Medulla oblongata (tissue), 1 donor: ENCODE results near the gene NOL12.
"Not testable (repeated sequence)": the region's sequence is repeated elsewhere in the genome, so short reads cannot be mapped to it uniquely, and the experiment has no call there.

Source experiments
- DNase-seq: peaks from one replicate; pipeline ENCODE4 v3.0.0-alpha.2; 2015; ENCODE audit errors: extremely low spot score

NOL12 gene, protein sequence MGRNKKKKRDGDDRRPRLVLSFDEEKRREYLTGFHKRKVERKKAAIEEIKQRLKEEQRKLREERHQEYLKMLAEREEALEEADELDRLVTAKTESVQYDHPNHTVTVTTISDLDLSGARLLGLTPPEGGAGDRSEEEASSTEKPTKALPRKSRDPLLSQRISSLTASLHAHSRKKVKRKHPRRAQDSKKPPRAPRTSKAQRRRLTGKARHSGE

DNA sequence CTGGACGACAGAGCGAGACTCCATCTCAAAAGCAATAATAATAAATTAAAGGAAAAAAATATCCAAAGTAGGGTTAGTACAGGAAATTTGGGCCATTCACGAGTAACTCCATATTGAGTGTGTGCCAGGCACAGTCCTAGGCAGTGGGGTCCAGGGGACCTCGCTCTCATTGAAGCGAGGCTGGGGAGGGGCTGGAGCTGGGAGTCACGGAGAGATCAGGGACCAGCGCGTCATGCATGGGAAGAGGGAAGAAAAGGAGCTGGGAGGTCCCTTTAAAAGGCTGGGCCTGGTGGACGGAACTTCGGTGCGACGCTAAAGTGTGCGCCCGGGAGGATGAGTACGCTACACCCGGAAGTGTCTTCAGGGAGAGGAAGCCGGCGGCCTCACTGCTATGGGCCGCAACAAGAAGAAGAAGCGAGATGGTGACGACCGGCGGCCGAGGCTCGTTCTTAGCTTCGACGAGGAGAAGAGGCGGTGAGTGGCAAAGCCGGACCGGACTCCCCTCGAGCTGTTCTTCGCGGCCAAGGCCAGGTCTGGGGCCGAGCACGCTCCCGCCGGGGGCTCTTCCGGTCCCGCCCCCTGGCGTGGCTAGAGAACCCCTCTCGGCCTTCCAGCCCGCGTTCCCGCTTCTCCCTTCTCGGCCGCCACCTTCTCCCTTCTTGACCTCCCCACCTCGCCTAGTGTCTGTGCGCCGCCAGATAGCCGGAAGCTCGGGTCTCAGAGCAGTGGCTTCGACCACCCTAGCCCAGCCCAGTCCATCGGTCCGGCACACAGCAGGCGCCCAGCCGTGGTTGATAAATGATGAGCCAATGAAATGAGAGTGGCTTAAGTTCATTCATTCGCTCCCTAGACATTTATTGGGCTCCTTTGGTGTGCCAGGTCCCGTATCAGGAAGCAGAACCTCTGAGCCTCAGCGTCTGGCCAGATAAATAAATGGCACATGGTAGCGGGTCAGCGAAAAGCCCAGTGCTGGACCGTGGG is at the start of gene NOL12:
Gene NOL12 (plus strand): TSS at position 342 of the 981 bp plus-strand sequence. CDS start 50 bp downstream, at position 392.
- DNase-seq: peak; percentile 87

DNA sequence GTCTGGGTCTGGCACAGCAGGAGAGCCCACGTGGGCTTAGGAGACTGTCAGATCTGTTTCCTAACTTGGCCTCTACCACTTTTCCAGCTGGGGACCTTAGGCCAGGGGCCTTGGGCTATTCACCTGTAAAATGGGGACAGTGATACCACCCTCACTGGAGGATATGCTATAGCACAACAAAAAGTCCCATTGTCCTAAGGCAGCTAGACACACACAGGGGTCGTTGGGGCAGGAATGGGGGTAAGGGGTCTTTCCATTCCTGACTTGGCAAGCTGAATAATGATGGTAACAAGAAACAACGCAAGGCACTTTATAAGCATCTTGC is 49.2 kb upstream of the NOL12 start:
- DNase-seq: no peak

DNA sequence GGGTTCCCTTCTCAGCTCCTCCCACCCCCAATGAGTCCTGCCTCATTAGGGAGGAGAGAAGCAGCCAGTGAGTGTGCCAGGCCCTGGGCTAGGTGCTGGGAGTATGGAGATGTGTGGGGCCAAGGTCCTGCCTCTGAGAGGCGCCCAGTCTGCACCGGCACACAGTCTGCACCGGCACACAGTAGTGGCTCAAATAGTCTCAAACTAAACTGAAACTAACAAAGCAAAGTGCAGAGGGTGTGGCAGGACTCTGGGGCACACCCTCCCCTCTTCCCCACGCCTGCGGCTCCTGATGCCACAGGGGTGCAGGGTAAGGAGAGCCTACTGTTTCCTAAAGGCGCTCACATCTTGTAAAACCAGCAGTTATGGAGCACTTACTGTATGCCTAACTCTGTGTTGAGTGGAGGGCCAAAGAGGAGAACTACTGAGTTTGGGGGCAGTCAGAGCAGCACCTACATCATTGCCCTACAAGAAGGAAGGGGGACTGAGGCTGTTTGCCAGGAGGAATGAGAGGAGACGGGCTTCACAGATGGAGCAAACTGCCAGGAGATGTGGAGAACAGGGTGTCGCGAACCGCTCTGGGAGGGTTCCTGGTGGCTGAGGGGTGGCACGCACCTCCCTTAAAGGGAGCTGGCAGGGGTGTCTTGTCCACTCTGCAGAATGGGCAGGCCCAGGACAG is 47.6 kb upstream of the NOL12 start:
- DNase-seq: no peak

DNA sequence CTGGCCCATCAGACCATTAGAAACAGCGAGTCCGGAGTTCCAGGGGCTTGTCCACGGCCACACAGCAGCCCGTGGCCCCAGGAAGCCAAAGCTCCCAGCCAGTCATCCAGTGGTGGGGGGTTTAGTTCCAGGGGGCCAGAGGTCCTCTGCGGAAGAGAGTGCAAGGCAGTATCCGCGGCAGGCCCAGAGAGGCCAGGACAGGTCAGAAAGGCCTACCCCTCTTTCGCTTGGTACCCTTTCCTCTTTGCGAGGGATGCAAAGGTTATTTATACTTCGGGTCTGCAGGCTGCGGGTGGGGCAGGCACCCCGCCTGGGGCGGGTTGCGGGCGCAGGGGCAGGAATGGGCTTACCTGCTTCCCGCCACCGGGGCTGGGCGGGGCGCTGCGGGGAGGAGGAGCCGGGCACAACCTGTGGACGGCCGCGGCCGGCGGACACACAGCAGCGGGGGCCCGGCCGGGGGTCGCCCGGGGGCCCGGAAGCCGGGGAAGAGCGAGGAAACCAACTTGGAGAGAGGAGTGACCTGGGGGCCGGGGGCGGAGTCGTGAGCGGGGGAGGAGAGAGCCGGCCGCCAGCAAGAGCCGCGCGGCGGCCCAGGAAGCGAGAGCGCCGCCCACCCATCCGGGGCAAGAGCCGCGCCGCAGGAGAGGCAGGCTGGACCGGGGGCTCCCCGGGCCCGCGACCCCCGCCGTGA is 46.9 kb upstream of the NOL12 start, which contains the start of gene SH3BP1:
Gene SH3BP1 (plus strand): TSS at position 600 of the 691 bp plus-strand sequence. CDS start 119 bp downstream, outside the sequence.
- DNase-seq: no peak

DNA sequence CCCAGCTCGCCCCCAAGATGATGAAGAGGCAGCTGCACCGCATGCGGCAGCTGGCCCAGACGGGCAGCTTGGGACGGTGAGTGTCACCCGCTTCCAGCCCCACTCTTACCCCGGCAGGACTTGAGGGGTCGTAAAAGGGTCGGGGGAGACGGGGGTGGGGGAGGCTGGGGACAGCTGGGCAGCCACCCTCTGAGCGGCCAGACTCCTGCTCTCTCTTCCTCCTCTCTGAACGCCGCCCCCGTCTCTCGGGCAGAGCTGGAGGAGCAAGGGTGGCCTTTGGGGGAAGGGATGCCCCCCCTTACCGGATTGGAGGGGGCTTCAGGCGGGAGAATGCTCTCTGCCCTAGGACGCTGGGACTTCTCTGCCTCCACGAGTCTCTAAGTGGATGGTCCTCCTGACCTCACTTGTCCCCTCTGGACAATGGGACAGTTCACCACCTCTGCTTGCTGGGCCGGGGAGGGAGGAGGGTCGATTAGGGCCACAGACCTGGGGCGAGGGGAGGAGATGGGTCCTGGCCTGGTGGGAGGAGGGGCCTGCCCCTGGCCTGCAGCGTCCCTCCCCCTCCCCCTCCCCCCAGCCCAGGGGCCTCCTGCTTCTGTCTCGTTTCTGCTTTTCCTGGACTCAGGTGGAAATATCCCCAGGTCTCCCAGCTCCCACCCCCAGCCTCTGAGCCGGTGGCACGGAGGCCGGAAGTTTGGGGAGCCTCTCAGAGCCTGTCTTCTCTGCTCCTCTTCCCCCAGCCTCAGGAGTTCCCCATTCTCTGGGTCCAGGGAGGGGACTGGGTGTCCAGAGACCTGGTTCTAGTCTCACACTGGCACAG is 46.2 kb upstream of the NOL12 start:
- DNase-seq: peak; percentile 27

DNA sequence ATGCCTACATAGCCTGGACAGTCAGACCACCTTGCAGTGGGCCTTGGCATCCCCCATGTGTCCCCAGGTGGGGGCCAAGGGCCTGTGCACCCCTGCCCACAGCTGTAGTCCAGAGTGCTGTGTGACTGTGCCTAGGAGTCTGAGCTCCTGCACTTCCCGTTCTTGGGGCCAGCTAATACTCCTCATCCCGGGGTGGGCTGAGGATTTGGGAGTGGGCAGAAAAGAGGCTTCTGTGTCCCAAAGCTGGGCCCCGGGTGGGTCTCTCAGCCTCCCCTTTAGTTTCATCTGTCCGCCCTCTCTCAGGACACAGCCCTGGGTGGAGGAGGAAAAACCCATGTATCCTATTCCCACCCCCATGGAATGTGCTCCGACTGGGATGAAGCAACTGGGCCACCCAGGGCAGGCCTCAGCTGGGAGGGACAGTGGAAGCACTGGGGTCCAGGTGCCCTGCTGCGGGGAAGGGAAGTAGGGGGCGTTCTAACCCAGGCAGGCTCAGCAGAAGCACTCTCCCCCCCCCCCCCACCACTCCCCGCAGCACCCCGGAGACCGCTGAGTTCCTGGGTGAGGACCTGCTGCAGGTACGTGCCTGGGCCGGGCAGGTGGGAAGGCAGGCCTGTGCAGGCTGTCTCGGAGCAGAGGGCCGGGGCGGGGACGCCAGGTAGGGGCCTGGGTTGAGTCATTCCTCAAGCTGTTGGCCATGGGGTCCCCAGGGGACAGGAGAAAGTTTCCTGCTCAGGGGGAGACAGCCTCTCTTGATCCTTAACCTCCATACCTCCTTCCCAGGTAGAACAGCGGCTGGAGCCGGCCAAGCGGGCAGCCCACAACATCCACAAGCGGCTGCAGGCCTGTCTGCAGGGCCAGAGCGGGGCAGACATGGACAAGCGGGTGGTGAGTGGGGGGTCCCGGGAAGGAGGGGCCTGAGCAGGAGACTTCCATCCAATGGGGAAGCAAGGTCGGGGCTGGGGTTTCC is 45.3 kb upstream of the NOL12 start:
- DNase-seq: no peak

DNA sequence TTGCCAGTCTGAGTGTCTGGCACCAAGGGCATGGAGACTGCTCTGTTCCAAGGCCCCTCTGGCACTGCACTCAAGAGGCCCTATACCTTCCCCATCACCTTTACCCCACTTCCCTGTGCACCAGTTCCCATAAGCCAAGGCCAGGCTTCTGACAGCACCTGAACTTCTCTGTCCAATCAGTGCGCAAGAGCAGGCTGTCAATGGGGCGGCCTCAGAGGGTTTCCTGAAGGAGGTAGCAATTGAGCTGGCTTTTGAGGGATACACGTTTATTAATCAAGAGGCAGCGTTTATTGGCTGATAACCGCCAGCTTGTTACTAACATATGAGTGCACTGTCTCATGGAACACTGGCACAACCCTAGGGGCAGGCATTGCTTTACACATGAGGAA is 44.6 kb upstream of the NOL12 start:
- DNase-seq: no peak

DNA sequence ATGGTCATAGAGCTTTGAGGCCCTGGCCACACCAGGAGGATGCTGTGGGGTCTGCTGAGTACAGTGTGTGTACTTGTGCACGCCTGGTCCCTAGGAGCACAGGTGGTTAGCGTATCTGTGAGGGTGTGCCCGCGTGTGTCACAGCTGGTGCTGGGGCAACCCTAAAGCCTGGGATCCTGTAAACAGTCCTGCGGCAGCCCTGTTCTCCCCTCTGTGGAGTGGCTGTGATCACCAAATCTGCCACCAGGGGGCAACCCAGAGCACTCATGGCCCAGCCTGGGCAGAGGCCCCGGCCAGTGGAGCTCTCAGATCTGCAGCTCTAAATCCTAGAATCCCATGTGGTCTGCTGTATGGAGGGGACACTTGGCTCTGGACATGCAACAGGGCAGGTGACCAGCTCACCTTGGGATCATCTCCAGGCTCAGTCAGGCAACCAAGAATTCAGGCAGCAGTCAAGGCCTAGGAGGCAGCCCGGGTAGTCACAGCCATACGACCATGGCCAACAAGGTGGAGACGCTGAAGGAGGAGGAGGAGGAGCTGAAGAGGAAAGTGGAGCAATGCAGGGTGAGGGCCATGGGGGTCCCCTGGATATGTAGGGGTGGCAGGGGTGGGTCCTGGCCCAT is 42.8 kb upstream of the NOL12 start:
- DNase-seq: peak; percentile 88

DNA sequence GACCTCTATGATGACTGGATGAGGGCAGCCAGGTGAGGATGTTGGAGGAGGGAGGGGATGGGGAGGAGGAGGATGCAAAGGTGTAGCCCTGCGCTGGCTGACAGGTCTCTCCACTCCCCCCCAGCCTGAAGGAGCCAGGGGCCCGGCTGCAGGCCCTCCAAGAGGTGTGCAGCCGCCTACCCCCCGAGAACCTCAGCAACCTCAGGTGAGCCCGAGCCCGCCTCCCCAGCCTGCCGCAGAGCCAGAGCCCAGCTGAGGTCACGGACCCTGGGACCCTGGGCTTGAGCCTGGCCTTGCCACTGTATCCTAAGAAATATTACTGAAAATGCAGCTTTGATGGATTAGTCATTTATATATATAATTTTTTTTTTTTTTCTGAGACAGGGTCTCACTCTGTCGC is 38.8 kb upstream of the NOL12 start:
- DNase-seq: no peak

DNA sequence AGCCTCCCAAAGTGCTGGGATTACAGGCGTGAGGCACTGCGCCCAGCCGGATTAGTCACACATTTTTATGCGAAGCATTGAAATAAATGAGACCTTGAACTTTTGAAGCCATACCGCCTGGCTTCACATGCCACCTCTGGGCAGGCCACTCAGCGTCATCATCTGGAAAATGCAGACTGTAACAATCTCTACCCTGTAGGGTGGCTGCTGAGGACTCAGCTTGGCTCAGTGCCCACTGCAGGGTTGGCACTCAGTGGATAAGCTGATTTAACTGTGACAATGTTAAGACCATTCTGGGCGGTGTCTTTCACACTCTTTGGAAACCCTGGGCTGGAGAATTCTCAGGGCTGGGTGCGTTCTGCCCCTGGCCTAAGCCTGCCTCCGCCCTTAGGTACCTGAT is 38.2 kb upstream of the NOL12 start:
- no peak for DNase-seq

DNA sequence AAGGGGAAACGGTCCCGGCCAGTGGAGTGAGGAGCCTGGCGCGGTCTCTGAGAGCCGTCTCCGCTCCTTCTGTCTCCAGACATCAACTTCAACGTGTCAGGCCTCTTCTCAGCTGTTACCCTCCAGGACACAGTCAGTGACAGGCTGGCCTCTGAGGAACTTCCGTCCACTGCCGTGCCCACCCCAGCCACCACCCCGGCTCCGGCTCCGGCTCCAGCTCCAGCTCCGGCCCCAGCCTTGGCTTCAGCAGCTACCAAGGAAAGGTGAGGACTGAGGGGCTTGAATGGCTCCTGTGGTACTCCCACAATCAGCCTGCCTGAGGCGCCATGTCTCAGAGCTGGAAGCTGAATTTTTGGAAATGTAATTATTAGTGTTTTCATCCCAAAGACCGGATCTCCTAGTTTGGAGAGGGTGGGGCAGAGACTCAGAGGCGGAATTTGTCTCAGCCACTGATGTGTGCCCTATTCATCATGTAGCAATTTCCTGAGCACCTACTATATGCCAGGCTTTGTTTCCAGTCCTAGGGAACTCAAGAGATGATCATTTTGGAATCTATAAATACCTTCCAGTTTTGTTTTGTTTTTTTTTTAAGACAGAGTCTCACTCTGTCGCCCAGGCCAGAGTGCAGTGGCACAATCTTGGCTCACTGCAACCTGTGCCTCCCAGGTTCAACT is 35.5 kb upstream of the NOL12 start:
- DNase-seq: no peak

DNA sequence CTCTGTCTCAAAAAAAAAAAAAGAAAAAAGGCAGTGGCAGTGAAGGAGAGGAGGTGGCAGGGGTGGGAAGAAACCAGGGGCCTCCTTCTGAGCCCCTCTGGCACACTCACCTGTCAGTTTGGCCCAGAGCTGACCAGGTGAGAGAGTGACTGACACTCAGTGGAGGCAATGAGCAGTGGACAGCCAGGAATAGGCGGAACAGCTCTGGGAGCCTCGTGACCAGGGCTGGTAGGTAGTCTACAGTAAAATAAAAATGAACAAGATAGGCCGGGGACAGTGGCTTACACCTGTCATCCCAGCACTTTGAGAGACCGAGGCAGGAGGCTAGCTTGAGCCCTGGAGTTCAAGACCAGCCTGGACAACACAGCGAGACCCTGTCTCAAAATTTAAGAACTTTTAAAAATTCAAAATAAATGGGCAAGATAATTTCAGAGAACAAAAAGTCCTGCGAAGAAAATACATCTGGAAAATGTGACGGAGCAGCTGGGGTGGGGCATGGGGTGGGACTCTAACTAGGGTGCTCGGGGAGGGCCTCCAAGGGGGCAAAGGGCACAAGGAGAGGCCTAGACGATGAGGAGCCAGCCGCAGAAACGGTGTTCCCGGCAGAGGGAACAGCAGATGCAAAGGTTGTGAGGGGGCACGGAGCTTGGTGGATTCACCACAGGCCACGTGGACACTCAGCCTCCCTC is 31.4 kb upstream of the NOL12 start:
- DNase-seq: no peak

DNA sequence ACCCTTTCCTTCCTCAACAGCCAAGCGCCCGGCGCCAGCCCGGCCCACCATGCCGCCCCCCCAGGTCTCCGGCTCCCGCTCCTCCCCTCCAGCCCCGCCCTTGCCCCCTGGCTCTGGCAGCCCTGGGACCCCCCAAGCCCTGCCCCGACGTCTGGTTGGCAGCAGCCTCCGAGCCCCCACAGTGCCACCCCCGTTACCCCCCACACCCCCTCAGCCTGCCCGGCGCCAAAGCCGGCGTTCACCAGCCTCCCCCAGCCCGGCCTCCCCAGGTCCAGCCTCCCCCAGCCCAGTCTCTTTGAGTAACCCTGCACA is 30.9 kb upstream of the NOL12 start:
- no peak for DNase-seq

DNA sequence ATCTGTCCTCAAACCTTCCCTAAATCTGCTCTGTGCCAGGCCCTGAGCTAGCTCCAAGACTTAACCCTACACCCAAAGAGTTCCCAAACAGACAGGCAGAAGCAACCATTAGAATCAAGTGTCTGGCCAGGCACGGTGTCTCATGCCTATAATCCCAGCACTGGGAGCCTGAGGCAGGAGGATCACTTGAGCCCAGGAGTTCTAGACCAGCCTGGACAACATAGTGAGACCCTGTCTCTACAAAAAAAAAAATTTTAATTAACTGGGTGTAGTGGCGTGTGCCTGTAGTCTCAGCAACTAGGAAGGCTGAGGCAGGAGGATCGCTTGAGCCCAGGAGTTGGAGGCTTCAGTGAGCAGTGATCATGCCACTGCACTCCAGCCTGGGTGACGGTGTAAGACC is 29.6 kb upstream of the NOL12 start:
- not testable (repeated sequence) for DNase-seq

DNA sequence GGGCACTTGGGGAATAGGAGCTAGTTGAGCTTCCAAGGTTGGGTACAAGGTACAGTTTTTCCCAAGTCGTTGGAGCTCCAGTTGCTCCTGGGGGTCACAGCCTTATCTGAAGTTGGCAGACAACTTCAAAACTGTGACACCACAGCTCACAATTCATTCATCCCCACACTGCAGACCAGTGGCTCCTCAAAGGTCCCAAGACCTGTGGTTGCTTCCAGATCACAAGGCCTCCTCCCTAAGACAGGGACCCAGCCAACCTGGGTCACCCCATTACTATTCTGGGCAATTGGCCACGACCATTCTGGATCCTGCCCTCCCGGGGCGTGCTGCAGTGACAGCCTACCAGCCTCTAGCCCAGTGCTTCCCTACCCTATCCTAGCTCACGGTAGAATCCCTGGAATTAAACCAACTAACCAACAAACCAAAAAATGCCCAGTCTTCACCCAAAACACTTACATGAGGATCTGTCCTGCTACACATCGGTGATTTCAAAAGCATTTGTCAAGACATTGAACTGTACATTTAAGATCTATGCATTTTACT is 28.5 kb upstream of the NOL12 start:
- DNase-seq: no peak

DNA sequence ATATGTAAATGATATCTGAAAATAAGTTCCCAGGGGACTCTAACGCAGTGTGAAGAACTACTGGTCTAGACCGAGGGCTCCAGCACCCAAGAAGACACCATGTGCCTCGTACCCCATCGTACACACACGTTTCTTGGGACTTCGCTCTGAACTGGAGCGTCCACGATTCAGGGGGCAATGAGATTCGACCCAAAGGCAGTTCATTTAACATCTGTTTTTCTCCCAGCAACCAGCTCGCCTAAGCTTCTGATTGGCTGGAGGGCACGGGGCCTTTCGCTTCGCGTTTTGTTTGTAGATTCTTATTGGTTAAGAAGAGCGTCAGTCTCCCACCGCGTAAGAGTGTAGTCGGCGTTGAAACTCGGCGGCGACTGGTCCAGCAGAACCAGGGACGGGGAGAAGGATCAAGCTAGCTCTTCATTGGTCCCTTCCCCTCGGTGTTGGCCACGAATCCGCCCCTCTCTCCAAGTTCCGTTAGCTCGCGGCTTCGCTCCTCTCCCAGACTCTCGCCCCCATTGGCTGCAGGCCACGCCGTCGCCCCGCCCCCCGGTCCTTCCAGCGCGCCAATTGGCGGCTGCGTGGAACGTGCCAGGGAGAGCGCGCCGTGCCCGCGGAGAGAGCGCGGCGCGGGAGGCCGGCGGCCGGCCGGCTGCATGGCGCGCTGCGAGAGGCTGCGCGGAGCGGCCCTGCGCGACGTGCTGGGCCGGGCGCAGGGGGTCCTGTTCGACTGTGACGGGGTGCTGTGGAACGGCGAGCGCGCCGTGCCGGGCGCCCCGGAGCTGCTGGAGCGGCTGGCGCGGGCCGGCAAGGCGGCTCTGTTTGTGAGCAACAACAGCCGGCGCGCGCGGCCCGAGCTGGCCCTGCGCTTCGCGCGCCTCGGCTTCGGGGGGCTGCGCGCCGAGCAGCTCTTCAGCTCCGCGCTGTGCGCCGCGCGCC is 27.7 kb upstream of the NOL12 start, which contains the start of gene PDXP:
Gene PDXP (plus strand): TSS at position 591 of the 933 bp plus-strand sequence. CDS start 60 bp downstream, at position 651.
- peak; percentile 100 for DNase-seq
